ENCODE results near the gene CCDC136.

- TF ChIP-seq, protein P1, sequence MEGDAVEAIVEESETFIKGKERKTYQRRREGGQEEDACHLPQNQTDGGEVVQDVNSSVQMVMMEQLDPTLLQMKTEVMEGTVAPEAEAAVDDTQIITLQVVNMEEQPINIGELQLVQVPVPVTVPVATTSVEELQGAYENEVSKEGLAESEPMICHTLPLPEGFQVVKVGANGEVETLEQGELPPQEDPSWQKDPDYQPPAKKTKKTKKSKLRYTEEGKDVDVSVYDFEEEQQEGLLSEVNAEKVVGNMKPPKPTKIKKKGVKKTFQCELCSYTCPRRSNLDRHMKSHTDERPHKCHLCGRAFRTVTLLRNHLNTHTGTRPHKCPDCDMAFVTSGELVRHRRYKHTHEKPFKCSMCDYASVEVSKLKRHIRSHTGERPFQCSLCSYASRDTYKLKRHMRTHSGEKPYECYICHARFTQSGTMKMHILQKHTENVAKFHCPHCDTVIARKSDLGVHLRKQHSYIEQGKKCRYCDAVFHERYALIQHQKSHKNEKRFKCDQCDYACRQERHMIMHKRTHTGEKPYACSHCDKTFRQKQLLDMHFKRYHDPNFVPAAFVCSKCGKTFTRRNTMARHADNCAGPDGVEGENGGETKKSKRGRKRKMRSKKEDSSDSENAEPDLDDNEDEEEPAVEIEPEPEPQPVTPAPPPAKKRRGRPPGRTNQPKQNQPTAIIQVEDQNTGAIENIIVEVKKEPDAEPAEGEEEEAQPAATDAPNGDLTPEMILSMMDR (IDR thresholded peaks at IDR 0.05) = no peak
- TF ChIP-seq POLR2A (IDR thresholded peaks at IDR 0.05) = no peak
Measured at GRCh38 chr7:128807191-128807590, 15.4 kb downstream of the CCDC136 start.

All from tibial nerve (tissue), 3 donors.